ENCODE measurements around the gene NAV2.

NAV2 gene

GRCh38 chr11:19912958-19913892 is 200.6 kb downstream of the NAV2 start:
- no peaks in the 10 kb centered on the region for H3K79me2 ChIP-seq (ENCODE audit: low read length)
- no peaks in the 10 kb centered on the region for H3K4me1 ChIP-seq (ENCODE audit: low read length)
- H3F3A ChIP-seq (ENCODE audit: insufficient read depth, low read length) = no peaks in the 10 kb centered on the region
- no peaks in the 10 kb centered on the region for H3K9me2 ChIP-seq (replicated peaks; ENCODE audit: insufficient read depth, low read length)
- DNase-seq = no peak
- H4K20me1 ChIP-seq (ENCODE audit: insufficient read depth, low read length) = no peaks in the 10 kb centered on the region
- H3K36me3 ChIP-seq (replicated peaks; ENCODE audit: insufficient read depth, low read length) = no peaks in the 10 kb centered on the region
- H3K9ac ChIP-seq (ENCODE audit: low read length) = no peak overlapping the region
- TF ChIP-seq EZH2 (optimal IDR thresholded peaks at IDR 0.05; ENCODE audit: low read depth, low read length) = no peak
- no peak for TF ChIP-seq EZH2phosphoT487 (IDR thresholded peaks at IDR 0.05; ENCODE audit: low read length)
- TF ChIP-seq, protein P1, sequence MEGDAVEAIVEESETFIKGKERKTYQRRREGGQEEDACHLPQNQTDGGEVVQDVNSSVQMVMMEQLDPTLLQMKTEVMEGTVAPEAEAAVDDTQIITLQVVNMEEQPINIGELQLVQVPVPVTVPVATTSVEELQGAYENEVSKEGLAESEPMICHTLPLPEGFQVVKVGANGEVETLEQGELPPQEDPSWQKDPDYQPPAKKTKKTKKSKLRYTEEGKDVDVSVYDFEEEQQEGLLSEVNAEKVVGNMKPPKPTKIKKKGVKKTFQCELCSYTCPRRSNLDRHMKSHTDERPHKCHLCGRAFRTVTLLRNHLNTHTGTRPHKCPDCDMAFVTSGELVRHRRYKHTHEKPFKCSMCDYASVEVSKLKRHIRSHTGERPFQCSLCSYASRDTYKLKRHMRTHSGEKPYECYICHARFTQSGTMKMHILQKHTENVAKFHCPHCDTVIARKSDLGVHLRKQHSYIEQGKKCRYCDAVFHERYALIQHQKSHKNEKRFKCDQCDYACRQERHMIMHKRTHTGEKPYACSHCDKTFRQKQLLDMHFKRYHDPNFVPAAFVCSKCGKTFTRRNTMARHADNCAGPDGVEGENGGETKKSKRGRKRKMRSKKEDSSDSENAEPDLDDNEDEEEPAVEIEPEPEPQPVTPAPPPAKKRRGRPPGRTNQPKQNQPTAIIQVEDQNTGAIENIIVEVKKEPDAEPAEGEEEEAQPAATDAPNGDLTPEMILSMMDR (IDR thresholded peaks at IDR 0.05; ENCODE audit: low read length) = no peak
- H3K27ac ChIP-seq (ENCODE audit: low read length) = no peak overlapping the region
- H2AFZ ChIP-seq (ENCODE audit: low read length) = no peak overlapping the region
- no peaks in the 10 kb centered on the region for H3K27me3 ChIP-seq (replicated peaks; ENCODE audit: insufficient read depth, low read length)
- no peak overlapping the region for H3K4me2 ChIP-seq (ENCODE audit: low read depth, low read length)
- H3K4me3 ChIP-seq (ENCODE audit: low read length) = no peak overlapping the region
- H3K9me3 ChIP-seq (replicated peaks; ENCODE audit: insufficient read depth, low read length) = no peaks in the 10 kb centered on the region

DNA sequence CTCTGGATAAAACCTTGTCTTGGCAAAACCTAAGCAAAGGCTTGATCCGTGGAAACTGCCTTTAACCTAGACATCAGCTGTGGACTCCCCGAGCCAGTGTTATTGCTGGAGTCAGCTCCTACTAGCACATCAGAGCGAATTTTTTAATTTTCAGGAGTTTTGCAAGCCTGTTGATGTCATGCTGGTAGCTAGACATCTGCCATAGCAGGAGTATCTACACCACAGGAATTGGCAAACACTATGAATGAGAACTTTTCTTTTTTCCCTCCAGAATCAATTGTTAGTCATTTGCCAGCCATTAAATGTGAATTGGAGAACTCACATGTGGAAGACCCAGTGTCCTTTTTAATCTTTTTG is 201.2 kb downstream of the NAV2 start:
- Histone ChIP-seq H3K36me3 (replicated peaks; ENCODE audit: insufficient read depth, low read length) (no peaks in the 10 kb centered on the region), H3K4me3 (ENCODE audit: low read length) (no peak overlapping the region), H3K79me2 (ENCODE audit: low read length) (no peaks in the 10 kb centered on the region), H3K9ac (ENCODE audit: low read length) (no peak overlapping the region), H3K4me2 (ENCODE audit: low read depth, low read length) (no peak overlapping the region), H3K9me2 (replicated peaks; ENCODE audit: insufficient read depth, low read length) (no peaks in the 10 kb centered on the region), H3K27me3 (replicated peaks; ENCODE audit: insufficient read depth, low read length) (no peaks in the 10 kb centered on the region), H3F3A (ENCODE audit: insufficient read depth, low read length) (no peaks in the 10 kb centered on the region), H3K27ac (ENCODE audit: low read length) (no peak overlapping the region), H3K4me1 (ENCODE audit: low read length) (no peaks in the 10 kb centered on the region), H3K9me3 (replicated peaks; ENCODE audit: insufficient read depth, low read length) (no peaks in the 10 kb centered on the region), H2AFZ (ENCODE audit: low read length) (no peak overlapping the region), H4K20me1 (ENCODE audit: insufficient read depth, low read length) (no peaks in the 10 kb centered on the region)
- TF ChIP-seq EZH2 (optimal IDR thresholded peaks at IDR 0.05; ENCODE audit: low read depth, low read length) (no peak), EZH2phosphoT487 (IDR thresholded peaks at IDR 0.05; ENCODE audit: low read length) (no peak)
- TF ChIP-seq, protein P1 (IDR thresholded peaks at IDR 0.05; ENCODE audit: low read length) = no peak
- DNase-seq = no peak

DNA sequence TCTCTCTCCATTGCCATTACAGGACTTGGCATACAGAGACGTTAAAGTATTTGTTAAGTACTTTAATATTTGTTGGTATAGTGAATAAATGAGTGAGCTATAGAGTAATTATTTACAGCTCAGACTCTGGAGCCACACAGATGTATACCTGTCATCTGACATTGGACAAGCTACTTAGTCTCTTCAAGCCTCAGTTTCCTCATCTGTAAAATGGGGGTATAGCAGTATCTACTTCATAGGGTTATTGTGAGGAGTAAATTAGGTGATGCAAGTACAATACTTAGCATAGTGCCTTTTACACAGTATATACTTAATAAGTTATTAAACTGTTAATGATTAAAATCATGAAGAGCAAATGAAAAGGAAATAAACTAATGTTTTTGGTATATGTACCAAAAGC is 203.2 kb downstream of the NAV2 start:
- Histone ChIP-seq H3K27ac (ENCODE audit: low read length) (no peak overlapping the region), H3K4me2 (ENCODE audit: low read depth, low read length) (no peak overlapping the region), H3K9me2 (replicated peaks; ENCODE audit: insufficient read depth, low read length) (no peaks in the 10 kb centered on the region), H3K9ac (ENCODE audit: low read length) (no peak overlapping the region), H3K4me3 (ENCODE audit: low read length) (no peak overlapping the region), H3K79me2 (ENCODE audit: low read length) (no peaks in the 10 kb centered on the region), H2AFZ (ENCODE audit: low read length) (no peak overlapping the region), H3K27me3 (replicated peaks; ENCODE audit: insufficient read depth, low read length) (no peaks in the 10 kb centered on the region), H3K36me3 (replicated peaks; ENCODE audit: insufficient read depth, low read length) (no peaks in the 10 kb centered on the region), H3K4me1 (ENCODE audit: low read length) (no peaks in the 10 kb centered on the region), H3F3A (ENCODE audit: insufficient read depth, low read length) (no peaks in the 10 kb centered on the region), H4K20me1 (ENCODE audit: insufficient read depth, low read length) (no peaks in the 10 kb centered on the region), H3K9me3 (replicated peaks; ENCODE audit: insufficient read depth, low read length) (no peaks in the 10 kb centered on the region)
- TF ChIP-seq, protein P1 (IDR thresholded peaks at IDR 0.05; ENCODE audit: low read length) = no peak
- no peak for TF ChIP-seq EZH2 (optimal IDR thresholded peaks at IDR 0.05; ENCODE audit: low read depth, low read length)
- TF ChIP-seq EZH2phosphoT487 (IDR thresholded peaks at IDR 0.05; ENCODE audit: low read length) = no peak
- no peak for DNase-seq
